ENCODE results near the gene TREML2.

TREML2 gene

GRCh38 chr6:41161380-41161779 lies 39.6 kb downstream of the TREML2 start:
- no peaks in the 10 kb centered on the region for H3F3A ChIP-seq (ENCODE audit: insufficient read depth, low read length)
- TF ChIP-seq EZH2 (IDR thresholded peaks at IDR 0.05; ENCODE audit: borderline replicate concordance, low read length) (no peak), CTCF (IDR thresholded peaks at IDR 0.05; ENCODE audit: low read length) (no peak)
- no peaks in the 10 kb centered on the region for H3K9me3 ChIP-seq (ENCODE audit: low read length)
- H3K36me3 ChIP-seq (ENCODE audit: insufficient read depth, low read length), result no peaks in the 10 kb centered on the region
- no peaks in the 10 kb centered on the region for H3K4me1 ChIP-seq (ENCODE audit: insufficient read depth, low read length, severe bottlenecking)
- H3K4me2 ChIP-seq (ENCODE audit: low read length), result no peak overlapping the region
- H4K20me1 ChIP-seq (ENCODE audit: insufficient read depth, low read length), result no peaks in the 10 kb centered on the region
- no peak overlapping the region for H3K9ac ChIP-seq (ENCODE audit: low read length)
- no peaks in the 10 kb centered on the region for H3K9me2 ChIP-seq (ENCODE audit: low read depth, low read length)
- H3K27ac ChIP-seq (ENCODE audit: low read depth, low read length, poor library complexity, severe bottlenecking), result no peak overlapping the region
- H2AFZ ChIP-seq (ENCODE audit: low read length), result no peak overlapping the region
- 0 out of 2 replicates have a peak, but pooled peaks cover 4% of the 10 kb centered on the region for H3K27me3 ChIP-seq (ENCODE audit: insufficient read depth, low read length)
- H3K79me2 ChIP-seq (ENCODE audit: insufficient read depth, low read length), result no peaks in the 10 kb centered on the region
- H3K4me3 ChIP-seq (ENCODE audit: low read depth, low read length, poor library complexity, severe bottlenecking), result no peak overlapping the region

GRCh38 chr6:41160933-41161332 lies 40.0 kb downstream of the TREML2 start:
- Histone ChIP-seq H2AFZ (ENCODE audit: low read length) (no peak overlapping the region), H3F3A (ENCODE audit: insufficient read depth, low read length) (no peaks in the 10 kb centered on the region), H3K9me3 (ENCODE audit: low read length) (no peaks in the 10 kb centered on the region), H4K20me1 (ENCODE audit: insufficient read depth, low read length) (no peaks in the 10 kb centered on the region), H3K9ac (ENCODE audit: low read length) (no peak overlapping the region), H3K9me2 (ENCODE audit: low read depth, low read length) (no peaks in the 10 kb centered on the region), H3K4me3 (ENCODE audit: low read depth, low read length, poor library complexity, severe bottlenecking) (no peak overlapping the region), H3K36me3 (ENCODE audit: insufficient read depth, low read length) (no peaks in the 10 kb centered on the region), H3K79me2 (ENCODE audit: insufficient read depth, low read length) (no peaks in the 10 kb centered on the region), H3K27me3 (ENCODE audit: insufficient read depth, low read length) (0 out of 2 replicates have a peak, but pooled peaks cover 4% of the 10 kb centered on the region), H3K4me2 (ENCODE audit: low read length) (no peak overlapping the region), H3K27ac (ENCODE audit: low read depth, low read length, poor library complexity, severe bottlenecking) (no peak overlapping the region), H3K4me1 (ENCODE audit: insufficient read depth, low read length, severe bottlenecking) (no peaks in the 10 kb centered on the region)
- TF ChIP-seq EZH2 (IDR thresholded peaks at IDR 0.05; ENCODE audit: borderline replicate concordance, low read length), result no peak
- TF ChIP-seq CTCF (IDR thresholded peaks at IDR 0.05; ENCODE audit: low read length), result no peak

GRCh38 chr6:41159415-41160082 lies 41.4 kb downstream of the TREML2 start:
- Histone ChIP-seq H3K9me2 (ENCODE audit: low read depth, low read length) (no peaks in the 10 kb centered on the region), H3K4me1 (ENCODE audit: insufficient read depth, low read length, severe bottlenecking) (no peaks in the 10 kb centered on the region), H3K27ac (ENCODE audit: low read depth, low read length, poor library complexity, severe bottlenecking) (no peak overlapping the region), H3K36me3 (ENCODE audit: insufficient read depth, low read length) (no peaks in the 10 kb centered on the region), H3K9ac (ENCODE audit: low read length) (no peak overlapping the region), H3K4me2 (ENCODE audit: low read length) (no peak overlapping the region), H3K4me3 (ENCODE audit: low read depth, low read length, poor library complexity, severe bottlenecking) (no peak overlapping the region), H4K20me1 (ENCODE audit: insufficient read depth, low read length) (no peaks in the 10 kb centered on the region), H3K9me3 (ENCODE audit: low read length) (no peaks in the 10 kb centered on the region), H3F3A (ENCODE audit: insufficient read depth, low read length) (no peaks in the 10 kb centered on the region), H3K79me2 (ENCODE audit: insufficient read depth, low read length) (no peaks in the 10 kb centered on the region), H3K27me3 (ENCODE audit: insufficient read depth, low read length) (0 out of 2 replicates have a peak, but pooled peaks cover 4% of the 10 kb centered on the region), H2AFZ (ENCODE audit: low read length) (no peak overlapping the region)
- TF ChIP-seq CTCF (IDR thresholded peaks at IDR 0.05; ENCODE audit: low read length) (no peak), EZH2 (IDR thresholded peaks at IDR 0.05; ENCODE audit: borderline replicate concordance, low read length) (no peak)
